ENCODE measurements around the gene OCIAD1. TPM values are rescaled to one million over a fixed set of nuclear protein-coding genes. Genes with fewer than 3 reads are reported as not detected.

The OCIAD1 gene
- total and polyA plus RNA-seq, 2 of the 13 experiments (the other 11 are each of a cell fraction or from before 2014, with no cell fraction given), result 67.3 to 74.9 TPM

- TF ChIP-seq, protein P1, sequence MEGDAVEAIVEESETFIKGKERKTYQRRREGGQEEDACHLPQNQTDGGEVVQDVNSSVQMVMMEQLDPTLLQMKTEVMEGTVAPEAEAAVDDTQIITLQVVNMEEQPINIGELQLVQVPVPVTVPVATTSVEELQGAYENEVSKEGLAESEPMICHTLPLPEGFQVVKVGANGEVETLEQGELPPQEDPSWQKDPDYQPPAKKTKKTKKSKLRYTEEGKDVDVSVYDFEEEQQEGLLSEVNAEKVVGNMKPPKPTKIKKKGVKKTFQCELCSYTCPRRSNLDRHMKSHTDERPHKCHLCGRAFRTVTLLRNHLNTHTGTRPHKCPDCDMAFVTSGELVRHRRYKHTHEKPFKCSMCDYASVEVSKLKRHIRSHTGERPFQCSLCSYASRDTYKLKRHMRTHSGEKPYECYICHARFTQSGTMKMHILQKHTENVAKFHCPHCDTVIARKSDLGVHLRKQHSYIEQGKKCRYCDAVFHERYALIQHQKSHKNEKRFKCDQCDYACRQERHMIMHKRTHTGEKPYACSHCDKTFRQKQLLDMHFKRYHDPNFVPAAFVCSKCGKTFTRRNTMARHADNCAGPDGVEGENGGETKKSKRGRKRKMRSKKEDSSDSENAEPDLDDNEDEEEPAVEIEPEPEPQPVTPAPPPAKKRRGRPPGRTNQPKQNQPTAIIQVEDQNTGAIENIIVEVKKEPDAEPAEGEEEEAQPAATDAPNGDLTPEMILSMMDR (CRISPR knock-in tag; IDR thresholded peaks at IDR 0.05), result no peak
- TF ChIP-seq YEATS2 (CRISPR knock-in tag; IDR thresholded peaks at IDR 0.05; ENCODE audit: borderline replicate concordance) (no peak; the same call in 1 of the 2 replicates), ZNF407 (CRISPR knock-in tag; IDR thresholded peaks at IDR 0.05; ENCODE audit: not compliant biosample characterization) (no peak), GMEB1 (CRISPR knock-in tag; IDR thresholded peaks at IDR 0.05; ENCODE audit: borderline replicate concordance) (peak; percentile 48; the same call in 1 of the 2 replicates), USF2 (IDR thresholded peaks at IDR 0.05; ENCODE audit: low read depth, low read length) (no peak), USF2 (CRISPR knock-in tag; IDR thresholded peaks at IDR 0.05; ENCODE audit: borderline replicate concordance) (no peak), YEATS4 (CRISPR knock-in tag; IDR thresholded peaks at IDR 0.05; ENCODE audit: borderline replicate concordance) (peak; percentile 75), TCF7L2 (IDR thresholded peaks at IDR 0.05; ENCODE audit: low read depth, low read length) (no peak), ZNF572 (CRISPR knock-in tag; IDR thresholded peaks at IDR 0.05) (no peak), ZNF678 (CRISPR knock-in tag; IDR thresholded peaks at IDR 0.05) (no peak), MAFG (CRISPR knock-in tag; IDR thresholded peaks at IDR 0.05) (no peak), ZBTB14 (CRISPR knock-in tag; IDR thresholded peaks at IDR 0.05) (no peak)
Measured at GRCh38 chr4:48830706-48831531, at the start of gene OCIAD1 (continued).
